HG03571 (cell line): ENCODE measurements around the gene MRM2.

Experiments used
- ATAC-seq: cut with Tn5 transposase; IDR thresholded peaks from one replicate; pipeline ENCODE4 v1.9.1; 2021; ENCODE audit not compliant: unreplicated experiment

MRM2 gene

DNA sequence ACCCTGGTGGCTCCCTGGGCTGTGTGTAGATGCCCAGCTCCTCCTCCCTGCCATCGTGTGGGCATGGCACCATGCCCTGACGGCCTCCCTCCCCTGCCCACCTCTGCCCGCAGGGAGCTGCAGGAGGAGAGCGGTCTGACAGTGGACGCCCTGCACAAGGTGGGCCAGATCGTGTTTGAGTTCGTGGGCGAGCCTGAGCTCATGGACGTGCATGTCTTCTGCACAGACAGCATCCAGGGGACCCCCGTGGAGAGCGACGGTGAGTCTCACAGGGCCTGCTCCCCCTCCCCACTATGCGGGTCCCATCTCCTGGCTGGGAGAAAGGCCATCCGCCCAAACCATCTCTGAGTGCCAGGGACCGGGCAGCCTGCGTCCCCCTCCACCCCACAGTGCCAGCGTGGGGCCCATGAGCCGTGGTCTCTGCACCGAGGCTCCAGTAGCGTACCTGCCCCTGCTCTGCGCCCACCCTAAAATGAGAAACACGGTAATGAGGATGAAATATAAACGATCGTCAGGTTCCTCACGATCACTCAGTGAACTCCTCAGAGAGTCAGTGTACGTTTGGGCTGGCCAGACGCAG, 7.8 kb upstream of the MRM2 start:
- no peak for ATAC-seq

DNA sequence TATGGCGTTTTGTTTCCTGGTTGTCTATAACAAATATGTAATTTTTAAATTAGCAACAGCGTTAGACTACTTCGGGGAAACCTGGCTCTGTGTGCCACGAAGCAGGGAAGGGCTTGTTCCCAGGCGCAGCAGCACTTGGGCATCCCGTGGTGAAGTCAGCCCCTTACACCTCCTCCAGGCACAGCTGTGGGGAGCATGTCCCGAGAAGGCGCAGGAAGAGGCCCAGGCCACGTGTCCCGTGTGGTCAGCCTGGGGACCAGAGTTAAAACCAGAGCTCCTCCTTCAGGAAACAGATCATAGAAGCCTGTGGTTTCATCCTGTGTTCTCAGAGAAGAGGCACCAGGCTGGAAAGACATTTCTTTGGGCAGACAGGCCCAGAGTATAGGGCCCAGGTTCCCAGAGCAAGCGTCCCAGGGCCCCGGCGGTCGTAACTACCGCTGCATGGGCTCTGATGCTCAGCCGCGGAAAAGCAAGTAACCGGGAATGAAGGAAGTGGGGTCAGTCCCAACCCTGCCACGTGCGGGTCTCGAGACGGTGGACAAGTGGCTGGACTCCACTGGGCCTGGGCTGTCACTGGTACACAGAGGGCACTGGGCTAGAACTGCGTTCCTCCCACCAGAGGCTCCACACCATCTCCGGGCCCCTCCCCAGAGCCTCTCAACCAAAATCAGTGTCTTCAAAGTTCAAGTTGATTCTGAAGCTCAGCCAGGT, 7.1 kb upstream of the MRM2 start:
- peak; percentile 60 for ATAC-seq

DNA sequence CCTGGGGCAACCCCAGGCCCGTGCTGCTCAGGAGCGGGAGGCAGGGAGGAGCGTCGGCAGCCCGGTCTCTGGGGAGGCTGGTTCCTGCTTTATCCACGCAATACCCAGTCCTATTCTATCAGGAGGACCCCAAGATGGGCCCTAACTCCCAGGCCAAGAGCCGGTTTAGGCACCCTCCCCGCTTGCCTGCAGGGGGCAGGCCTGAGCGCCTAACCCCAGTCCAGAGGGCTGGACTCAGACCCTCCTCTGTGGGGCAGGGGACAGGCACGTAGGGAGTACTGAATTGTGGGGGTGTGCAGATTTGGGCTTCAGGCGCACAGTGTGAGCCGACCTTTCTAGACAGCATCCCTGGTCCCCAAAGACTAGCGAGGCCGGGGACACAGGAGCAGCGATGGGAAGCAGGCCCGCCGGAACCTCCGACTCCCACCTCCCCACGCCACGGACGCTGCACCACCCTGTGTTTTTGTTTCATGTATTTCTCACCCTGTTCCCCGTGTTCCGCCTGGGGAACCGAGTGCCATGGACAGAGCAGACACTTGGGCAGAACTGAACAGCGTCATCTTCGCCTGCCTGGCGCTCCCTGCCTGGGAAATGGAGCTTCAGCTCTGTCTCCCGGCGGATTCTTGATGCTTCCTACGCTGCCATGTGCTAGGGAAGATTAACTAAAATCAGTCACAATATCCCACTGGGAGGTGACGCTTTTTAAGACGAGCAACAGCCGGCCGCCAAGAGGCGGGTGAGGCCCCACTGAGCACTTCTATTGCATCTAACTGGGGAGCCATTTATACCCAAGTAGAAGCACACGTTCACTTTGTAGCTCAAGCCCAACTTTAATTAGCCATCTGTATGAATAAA, 5.4 kb upstream of the MRM2 start:
- ATAC-seq: no peak

GRCh38 chr7:2245883-2246675, 4.1 kb upstream of the MRM2 start:
- ATAC-seq: no peak

- no peak for ATAC-seq
Measured at GRCh38 chr7:2244404-2244995, 2.5 kb upstream of the MRM2 start.

GRCh38 chr7:2243458-2243857, 1.5 kb upstream of the MRM2 start:
- no peak for ATAC-seq

GRCh38 chr7:2242541-2243429, 780 bp upstream of the MRM2 start:
- no peak for ATAC-seq

- no peak for ATAC-seq
Measured at GRCh38 chr7:2239242-2239641, 2.8 kb downstream of the MRM2 start.

DNA sequence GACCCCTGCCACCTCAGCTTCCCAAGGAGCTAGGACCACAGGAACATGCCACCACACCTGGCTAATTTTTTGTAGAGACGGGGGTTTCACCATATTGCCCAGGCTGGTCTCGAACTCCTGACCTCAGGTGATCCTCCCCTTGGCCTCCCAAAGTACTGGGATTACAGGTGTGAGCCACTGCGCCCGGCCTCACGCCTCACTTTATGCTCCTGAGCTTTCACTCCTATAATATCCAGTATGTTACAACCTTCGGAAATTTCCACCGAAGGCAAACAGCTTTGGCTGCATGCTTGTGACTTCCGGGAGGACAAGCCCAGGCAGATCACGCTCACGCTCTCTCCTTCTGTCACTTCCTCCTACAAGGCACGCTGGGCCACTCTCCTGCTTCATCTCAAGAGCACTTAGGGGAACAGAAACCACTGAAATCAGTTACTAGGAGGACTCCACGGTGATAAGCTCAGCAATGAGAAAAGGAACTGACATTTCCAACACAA, 4.8 kb downstream of the MRM2 start:
- ATAC-seq: peak; percentile 52

DNA sequence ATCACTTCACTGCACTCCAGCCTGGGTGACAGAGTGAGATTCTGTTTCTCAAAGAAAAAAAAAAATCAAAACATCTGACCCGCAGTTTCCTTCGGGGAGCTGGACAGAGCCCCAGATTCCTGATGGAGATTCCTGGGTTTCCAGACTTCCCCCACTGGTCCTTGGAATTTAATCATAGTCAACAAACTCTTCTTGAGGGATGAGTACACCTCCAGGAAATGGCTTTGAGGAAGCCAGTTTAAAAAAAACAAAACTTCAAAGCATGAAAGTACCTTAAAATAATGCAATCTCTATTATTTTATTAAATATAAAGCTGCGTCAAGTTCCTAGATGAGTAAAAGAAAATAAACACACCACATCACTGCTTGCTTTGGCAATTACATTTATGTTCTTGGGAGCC, 8.1 kb downstream of the MRM2 start:
- no peak for ATAC-seq

- peak; percentile 50 for ATAC-seq
Measured at GRCh38 chr7:2232766-2233520, 9.1 kb downstream of the MRM2 start, which contains the start of gene MAD1L1. Gene MAD1L1 (minus strand): TSS chr7:2232945. CDS start chr7:2230133, 2,812 bp downstream.

GRCh38 chr7:2231992-2232765, 9.8 kb downstream of the MRM2 start:
- ATAC-seq: peak; percentile 28

DNA sequence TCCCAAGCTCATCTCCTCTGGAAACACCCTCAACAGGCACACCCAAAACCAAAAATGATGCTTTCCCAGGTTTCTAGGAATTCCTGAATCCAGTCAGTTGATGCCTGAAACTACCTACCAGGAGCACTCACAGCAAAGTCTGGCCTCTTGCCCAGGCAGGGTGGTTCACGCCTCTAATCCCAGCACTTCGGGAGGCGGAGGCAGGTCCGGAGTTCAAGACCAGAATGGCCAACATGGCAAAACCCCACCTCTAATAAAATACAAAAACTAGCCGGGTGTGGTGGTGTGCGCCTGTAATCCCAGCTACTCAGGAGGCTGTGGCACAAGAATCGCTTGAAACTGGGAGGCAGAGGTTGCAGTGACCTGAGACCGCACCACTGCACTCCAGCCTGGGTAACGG, 11.1 kb downstream of the MRM2 start:
- no peak for ATAC-seq

GRCh38 chr7:2230226-2230625, 11.8 kb downstream of the MRM2 start:
- no peak for ATAC-seq

- no peak for ATAC-seq
Measured at GRCh38 chr7:2229467-2229866, 12.5 kb downstream of the MRM2 start.

DNA sequence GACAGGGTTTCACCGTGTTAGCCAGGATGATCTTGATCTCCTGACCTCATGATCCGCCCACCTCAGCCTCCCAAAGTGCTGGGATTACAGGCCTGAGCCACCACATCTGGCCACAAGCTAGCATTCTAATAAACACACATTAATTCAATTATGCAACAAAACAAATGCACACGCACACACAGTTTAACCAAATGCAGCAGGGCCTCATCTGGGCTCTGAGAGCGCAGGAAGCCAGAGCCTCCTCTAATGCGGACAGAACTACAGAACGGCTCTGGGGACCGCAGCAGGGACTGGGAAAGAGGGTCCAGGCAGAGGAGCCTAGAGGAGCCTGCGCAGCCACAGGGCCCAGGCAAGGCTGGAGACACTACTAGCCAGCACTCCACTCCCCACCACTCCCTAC, 13.1 kb downstream of the MRM2 start:
- no peak for ATAC-seq

GRCh38 chr7:2227699-2228098, 14.3 kb downstream of the MRM2 start:
- ATAC-seq: no peak

- ATAC-seq: no peak
Measured at GRCh38 chr7:2225830-2226229, 16.2 kb downstream of the MRM2 start.
